ENCODE results near the gene ALDH1A1.

ALDH1A1 gene

DNA sequence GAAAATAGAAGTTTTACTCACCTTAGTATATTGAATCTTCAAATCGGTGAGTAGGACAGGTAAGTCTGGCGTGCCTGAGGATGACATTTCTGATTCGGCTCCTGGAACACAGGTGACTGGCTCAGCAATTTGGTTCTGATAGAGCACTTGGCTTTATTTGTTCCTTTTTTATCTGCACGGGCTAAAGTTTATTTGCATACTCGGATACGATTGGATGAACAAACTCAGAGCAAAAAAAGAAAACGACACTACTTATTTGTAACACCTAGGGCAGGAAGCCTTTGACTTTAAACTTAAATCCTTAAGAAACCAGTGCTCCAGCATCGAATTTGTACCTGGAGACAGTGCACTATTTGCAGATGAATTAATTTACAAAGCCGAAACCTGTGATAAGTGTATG lies at the start of gene ALDH1A1:
TSS of gene ALDH1A1 (minus strand) at position 140 of the 400 bp plus-strand sequence. CDS start at position 87, 53 bp downstream.
- in situ Hi-C loops (cut with HindIII; ENCODE audit: low sequenced_read_pairs): no loop called here

DNA sequence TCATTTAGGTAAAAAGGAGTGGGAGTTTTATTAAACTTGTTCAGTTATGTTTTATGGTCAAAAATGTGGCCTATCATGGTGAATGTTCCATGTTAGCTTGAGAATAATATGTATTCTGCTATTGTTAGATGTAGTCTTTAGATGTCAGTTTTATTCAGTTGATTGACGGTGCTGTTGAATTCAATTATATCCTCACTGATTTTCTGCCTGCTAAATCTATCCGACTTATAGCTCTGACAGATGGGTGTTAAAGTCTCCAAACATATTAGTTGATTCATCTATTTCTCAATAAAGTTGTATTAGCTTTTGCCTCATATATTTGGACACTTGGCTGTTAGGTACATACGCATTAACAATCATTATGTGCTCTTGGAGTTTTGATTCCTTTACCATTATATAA lies 49.0 kb upstream of the ALDH1A1 start:
- in situ Hi-C loops (cut with HindIII; ENCODE audit: low sequenced_read_pairs): no loop called here

DNA sequence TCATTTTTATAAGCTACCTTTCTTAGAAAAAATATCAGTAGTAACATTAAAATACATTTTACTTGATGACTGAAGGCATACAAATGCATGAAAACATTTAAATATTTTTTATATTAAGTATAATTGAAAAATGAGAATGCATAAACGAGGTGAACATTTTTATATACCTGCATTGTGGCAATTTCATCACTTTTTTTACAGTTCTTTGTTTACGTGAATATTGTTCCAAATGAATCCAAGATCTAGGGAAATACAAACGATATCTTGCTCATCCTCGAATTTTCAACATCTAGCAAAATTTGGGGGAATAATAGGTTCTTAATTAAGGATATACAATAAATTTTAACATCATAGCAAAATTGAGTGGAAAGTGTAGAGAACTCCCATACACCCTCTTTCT lies 45.5 kb upstream of the ALDH1A1 start:
- in situ Hi-C loops (cut with HindIII; ENCODE audit: low sequenced_read_pairs): loop anchor here (25.0 kb wide), 1 partner anchor 89 kb away; no protein-coding TSS in a partner anchor

DNA sequence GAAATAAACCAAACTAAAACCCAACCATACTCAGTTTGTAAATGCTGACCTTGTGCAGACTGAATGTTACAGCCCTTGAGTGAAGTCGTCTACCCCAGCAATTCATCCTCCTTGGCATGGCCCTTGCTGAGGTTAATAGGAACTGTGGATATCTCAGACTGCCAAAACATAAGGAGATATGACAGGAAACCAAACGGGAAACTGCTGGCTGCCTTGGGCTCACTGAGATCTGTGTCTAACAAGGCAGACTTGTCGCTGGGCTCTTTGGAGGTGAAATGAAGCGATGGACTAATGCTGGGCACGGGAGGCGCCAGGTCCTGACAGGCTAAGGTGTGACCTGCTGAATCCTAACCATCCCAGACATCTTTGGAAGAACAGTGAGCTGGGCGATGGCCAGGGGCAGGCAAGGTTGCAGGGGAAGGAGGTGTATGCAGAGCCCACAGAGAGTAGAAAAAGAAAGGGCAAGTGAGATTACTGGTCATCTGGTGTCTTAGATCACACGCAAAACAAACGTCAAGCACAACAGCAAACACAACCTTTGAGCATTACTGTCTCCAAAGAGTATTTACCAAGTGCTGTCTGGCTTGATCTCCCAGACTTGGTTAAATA lies 44.6 kb upstream of the ALDH1A1 start:
- in situ Hi-C loops (cut with HindIII; ENCODE audit: low sequenced_read_pairs): loop anchor here (25.0 kb wide), 1 partner anchor 90 kb away; no protein-coding TSS in a partner anchor

DNA sequence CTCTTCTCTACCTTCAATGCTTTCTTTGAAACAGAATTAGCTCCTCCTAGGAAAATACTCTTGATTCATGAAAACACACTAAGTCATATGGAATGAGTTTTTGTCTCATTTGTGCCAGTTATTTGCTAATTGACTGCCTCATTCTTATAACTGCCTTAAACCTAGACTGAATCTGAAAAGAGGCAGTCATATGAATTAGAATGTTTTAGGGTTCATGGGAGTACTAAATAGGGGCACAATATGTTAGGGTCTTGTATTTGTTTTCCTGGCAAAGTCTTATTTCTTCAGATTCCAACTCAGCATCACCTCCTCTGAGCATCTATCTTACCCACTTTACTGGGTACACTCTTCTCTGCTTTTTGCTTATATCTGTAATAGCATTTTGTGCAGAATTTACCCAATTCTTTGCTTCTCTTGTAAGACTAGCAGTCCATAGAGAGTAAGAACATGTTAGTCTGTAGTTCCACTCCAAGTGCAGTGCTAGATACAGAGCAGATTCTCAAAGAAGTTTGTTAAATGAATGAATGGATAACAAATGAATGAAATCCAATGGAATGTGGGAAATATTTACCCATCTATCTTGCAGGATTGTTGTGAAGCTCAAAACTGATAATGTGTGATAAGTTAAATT lies 43.9 kb upstream of the ALDH1A1 start:
- in situ Hi-C loops (cut with HindIII; ENCODE audit: low sequenced_read_pairs): loop anchor here (25.0 kb wide), 1 partner anchor 91 kb away; no protein-coding TSS in a partner anchor

DNA sequence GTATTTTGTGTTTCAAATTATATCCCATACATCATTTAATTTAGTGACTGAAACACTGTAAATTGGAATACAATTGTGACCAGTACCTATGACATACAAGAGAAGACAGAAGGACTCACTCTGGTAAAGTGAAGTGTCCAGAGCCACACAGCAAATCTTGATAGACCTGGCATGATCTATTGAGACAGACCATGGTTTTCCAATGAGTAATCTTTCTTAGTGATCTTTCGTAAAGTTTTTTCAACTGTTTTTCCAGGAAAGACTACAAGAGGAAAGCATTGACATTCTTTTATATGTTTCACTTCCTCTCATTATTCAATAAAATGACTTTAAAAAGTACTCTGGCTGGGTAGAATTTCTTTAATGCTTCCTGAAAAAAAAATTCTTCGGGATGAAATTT lies 43.3 kb upstream of the ALDH1A1 start:
- in situ Hi-C loops (cut with HindIII; ENCODE audit: low sequenced_read_pairs): loop anchor here (25.0 kb wide), 1 partner anchor 91 kb away; no protein-coding TSS in a partner anchor

DNA sequence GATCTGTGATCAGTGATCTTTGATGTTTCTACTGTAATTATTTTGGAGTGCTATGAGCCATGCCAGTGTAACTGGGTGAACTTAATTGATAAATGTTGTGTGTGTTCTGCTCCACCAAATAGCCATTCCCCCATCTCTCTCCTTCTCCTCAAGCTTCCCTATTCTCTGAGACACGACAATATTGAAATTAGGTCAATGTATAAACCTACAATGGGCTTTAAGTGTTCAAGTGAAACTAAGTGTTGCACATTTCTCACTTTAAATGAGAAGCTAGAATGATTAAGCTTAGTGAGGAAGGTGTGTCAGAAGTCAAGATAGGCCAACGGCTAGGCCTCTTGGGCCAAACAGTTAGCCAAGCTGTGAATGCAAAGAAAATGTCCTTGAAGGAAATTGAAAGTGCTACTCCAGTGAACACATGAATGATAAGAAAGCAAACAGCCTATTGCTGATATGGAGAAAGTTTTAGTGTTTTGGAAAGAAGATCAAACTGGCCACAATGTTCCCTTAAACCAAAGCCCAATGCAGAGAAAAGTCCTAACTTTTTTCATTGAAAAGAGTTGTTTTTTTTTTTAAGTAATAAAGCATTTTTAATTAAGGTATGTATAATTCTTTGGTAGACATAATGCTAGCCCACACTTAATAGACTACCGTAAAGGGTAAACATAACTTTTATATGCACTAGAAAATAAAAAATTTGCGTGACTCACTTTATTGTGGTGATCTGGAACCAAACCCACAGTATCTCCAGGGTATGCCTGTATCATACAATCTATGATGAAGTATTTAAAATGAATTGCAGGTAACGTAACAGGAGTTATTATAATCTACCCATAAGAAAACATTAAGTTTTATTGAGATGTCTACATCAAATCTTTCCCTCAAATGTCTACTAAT lies 42.5 kb upstream of the ALDH1A1 start:
- in situ Hi-C loops (cut with HindIII; ENCODE audit: low sequenced_read_pairs): loop anchor here (25.0 kb wide), 1 partner anchor 92 kb away; no protein-coding TSS in a partner anchor

DNA sequence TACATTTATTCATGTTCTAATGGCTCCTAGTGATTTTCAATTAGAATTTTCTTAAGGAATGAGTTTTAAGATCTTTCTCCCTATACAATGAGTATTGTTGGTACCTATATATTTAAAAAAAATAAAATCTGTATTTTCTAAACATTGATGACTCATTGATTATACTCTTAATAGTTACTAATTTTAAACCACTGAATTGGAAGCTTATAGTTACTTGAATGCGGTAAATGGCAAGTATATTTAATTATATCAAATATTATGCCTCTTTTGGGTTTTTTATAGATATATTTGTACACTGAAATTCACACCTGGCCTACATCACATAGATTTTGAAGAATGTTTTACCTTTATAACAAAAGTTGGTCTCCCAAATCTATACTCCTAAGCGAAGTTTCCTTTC lies 38.9 kb upstream of the ALDH1A1 start:
- in situ Hi-C loops (cut with HindIII; ENCODE audit: low sequenced_read_pairs): loop anchor here (25.0 kb wide), 1 partner anchor 96 kb away; no protein-coding TSS in a partner anchor

DNA sequence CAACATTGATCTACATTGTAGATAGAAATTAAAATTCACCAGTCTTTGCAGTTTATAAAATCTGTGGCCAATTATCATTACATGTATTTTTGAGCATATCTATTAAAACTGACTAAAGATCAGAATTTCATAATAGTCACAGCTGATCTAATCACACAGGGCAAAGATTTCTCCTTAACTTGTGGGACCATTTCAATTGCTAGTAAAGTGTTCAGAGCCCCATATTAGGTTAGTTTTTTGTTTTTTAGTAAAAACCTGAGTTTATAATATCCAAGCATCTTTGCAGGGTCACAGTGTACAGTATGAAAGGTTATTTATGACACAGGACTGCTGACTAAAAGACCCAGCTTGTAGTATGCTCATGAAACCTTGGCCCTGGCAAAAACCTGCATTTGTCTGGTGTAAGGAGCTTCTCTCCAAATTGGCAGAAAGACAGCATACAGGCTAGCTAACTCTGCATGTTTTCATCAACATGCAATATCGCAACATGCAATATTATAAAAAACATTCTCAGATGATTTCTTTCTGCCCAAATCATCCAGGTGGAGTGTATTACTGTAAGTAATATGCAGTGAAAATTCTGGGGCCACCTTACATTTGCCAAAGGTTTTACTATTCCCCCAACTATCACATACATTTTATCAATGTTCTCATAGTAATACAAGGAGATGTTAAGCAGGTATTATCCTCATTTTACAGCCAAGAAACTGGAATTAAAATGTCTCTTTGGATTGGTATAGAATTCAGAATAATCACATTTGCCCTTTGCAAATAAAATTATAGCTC lies 37.7 kb upstream of the ALDH1A1 start:
- in situ Hi-C loops (cut with HindIII; ENCODE audit: low sequenced_read_pairs): loop anchor here (25.0 kb wide), 1 partner anchor 97 kb away; no protein-coding TSS in a partner anchor

DNA sequence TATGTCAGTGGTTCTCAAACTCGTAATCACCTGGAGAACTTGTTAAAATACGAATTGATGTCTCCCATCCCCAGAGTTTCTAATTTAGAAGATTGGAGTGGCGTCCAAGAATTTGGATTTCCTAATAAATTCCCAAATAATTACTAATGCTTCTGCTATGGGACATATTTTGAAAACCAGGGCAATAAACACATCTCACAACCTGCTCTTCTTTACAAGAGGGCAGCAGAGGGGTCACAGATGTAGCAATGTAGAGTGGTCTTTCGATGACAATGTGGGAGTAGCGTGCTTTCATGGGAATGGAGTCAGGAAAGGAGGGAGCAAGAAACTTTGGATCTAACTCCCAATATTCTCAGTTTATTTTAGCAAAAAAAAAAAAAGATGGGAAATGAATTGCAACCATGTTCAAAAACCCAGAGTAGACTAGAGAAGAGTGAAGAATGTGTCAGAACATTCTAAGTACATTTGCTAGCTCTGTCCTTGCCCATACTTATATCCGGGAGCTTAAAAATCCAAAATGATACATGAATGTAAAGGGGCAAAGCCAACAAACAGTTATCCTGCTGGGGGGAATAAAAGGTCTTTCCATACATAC lies 33.8 kb upstream of the ALDH1A1 start:
- in situ Hi-C loops (cut with HindIII; ENCODE audit: low sequenced_read_pairs): loop anchor here (25.0 kb wide), 1 partner anchor 101 kb away; no protein-coding TSS in a partner anchor

DNA sequence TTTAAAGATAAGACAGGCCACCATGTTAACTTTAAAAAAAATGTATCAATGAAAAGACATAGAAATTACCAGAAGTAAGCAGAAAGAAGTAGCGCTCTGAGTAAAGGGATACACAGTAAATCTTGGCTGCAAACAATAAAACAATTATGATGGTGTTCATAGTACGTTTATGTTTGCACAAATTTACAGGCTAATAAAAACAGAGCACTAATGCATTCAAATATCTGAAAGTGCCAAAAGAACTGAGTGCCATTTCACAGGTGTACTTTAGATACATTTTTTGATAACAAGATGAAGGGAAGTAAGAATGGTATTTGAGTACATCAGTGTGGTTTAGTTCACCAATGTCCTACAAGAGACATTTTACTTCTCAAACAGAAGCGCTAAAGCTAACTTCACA lies 32.9 kb upstream of the ALDH1A1 start:
- in situ Hi-C loops (cut with HindIII; ENCODE audit: low sequenced_read_pairs): loop anchor here (25.0 kb wide), 1 partner anchor 102 kb away; no protein-coding TSS in a partner anchor

DNA sequence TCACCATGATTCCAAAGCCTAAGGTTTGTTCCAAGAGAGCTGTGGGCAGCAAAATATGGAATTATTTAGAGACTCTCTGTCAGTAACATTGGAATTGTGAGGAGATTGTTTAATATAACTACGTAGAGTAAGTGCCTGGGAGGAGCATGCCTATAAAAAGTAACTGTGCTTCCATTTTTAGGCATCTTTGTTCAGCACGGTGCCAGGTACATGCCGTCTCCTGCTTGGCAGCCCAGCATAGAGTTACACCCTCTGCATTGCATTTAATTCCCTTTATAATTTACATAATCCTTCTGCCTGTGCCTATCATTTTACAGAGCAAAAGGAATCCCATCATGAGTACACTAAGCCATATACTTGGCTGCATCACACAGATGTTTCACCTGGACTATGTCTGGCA lies 32.1 kb upstream of the ALDH1A1 start:
- in situ Hi-C loops (cut with HindIII; ENCODE audit: low sequenced_read_pairs): loop anchor here (25.0 kb wide), 1 partner anchor 102 kb away; no protein-coding TSS in a partner anchor

DNA sequence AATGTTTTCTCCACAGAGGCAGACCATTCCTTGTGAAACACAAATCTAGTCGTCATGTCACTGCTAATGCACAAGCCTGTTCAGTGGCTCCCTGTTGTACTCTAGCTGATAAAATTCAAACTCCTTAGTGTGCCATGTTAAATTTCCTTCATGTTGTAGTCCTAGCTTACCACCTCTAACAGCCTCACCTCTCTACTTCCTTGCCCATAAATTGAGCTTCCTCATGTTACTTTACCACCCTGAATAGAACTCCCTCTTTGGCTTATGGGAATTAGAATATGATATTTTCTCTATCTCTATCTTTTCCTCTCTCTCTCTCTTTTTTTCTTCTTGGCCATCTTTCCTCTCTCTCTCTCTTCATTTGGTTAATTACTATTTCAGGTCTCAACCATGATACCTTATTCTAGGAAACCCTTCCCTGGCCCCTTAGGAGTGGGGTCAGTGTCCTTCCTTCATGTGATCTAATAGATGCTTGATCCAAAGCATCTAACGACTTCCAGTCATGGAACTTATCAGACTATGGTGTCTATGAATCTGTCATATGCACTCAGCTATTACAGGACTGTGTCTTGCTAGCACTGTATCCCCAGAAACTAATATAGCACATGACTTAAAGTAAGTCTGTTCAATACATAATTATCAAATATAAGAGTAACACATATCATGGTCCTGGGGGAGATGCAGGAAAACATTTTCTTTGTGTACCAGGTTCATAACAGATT lies 31.5 kb upstream of the ALDH1A1 start:
- in situ Hi-C loops (cut with HindIII; ENCODE audit: low sequenced_read_pairs): loop anchor here (25.0 kb wide), 1 partner anchor 103 kb away; no protein-coding TSS in a partner anchor

DNA sequence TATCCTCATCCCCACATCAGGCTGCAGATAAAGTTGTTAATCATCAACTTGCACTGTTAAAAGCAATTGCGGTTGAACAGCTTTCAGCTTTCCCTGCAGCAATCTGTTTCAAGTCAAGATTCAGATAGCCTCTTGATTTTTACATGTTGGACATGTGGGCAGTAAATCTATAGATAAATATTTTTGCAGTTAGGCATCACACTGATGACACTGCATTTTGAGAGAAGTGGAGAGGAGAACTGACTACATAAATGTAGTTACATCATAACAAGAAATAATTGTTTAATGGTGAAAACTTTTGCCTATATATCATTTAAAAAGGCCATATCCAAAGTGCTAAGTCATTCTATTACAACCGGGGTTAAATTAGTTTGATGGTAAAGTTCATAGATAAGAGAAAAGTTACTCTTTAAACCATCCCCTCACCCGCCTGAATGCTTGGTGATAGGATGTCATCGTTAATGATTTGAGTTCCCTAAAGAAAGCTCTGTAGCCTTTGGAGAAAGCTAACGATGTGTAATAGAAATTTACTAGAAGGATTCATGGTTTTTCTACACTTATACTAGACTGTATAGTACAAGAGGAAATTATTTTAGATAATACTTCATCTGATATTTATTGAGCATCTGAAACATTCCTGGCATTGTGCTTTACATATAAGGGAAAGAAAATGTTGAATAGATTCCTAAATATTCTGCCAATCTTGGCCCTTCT lies 30.8 kb upstream of the ALDH1A1 start:
- in situ Hi-C loops (cut with HindIII; ENCODE audit: low sequenced_read_pairs): loop anchor here (25.0 kb wide), 1 partner anchor 104 kb away; no protein-coding TSS in a partner anchor

DNA sequence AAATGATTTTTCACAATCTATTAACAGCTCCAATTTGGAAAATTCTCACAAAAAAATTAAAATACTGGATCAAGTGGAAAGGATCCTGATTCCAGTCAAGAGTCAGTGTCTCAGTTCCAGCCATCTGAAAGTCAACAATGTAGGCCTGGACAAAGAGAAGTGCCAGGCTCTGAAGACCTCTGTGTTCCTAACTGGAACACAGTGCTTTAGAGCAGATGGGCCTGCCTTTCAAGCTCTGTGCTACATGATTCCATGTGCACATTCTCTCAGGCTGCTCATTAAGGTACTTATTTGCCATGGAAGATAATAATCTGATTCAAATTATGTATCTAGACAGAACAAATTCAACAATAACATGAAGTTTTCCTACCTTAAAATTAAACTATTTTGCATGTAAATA lies 30.2 kb upstream of the ALDH1A1 start:
- in situ Hi-C loops (cut with HindIII; ENCODE audit: low sequenced_read_pairs): loop anchor here (25.0 kb wide), 1 partner anchor 104 kb away; no protein-coding TSS in a partner anchor

DNA sequence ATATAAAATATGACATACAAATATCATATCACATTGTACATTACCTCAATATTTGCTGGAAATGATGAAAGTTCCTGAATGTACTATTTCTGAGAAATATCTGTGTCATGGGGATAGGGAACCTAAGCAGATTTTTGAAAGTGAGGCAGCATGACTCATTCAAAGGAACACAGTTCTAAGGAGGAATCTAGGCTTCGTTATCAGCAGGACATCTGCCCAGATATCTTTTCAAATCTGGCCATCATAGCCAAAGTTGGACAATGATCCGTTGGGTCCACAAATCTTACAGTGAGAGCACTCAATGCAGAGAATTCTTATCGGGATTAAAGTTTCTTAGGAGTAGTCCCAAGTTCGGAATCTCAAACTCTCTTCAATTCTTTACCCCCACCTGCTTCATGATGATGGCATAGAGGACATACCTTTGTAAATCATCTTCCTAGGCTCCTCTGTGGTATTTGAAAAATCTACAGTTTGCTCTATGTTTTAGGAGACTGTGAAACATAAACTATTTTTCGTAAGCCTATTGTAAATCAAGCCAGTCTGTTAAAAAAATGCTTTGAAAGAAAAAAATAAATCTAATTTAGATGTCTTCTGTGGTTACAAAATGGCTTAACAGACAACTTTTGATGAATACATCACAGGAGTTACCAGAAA lies 29.4 kb upstream of the ALDH1A1 start:
- in situ Hi-C loops (cut with HindIII; ENCODE audit: low sequenced_read_pairs): loop anchor here (25.0 kb wide), 1 partner anchor 105 kb away; no protein-coding TSS in a partner anchor

DNA sequence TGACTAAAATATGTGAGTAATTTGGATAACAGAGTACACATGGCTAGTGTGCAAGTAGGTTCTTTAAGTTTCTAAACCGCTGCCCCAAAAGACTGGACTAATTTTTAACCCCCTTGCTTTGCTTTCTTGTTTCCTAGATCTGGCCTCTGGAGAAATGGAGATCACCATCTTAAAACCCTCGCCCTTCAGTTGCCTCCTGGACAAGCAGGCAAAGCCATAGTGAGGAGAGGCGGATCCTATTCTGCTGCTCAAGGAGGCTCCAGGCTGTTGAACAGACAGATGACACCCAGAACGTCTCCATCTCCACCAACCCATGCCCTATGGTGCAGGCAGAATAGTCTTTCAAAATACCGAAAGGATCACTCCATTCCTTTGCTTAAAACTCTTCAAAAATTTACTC lies 28.6 kb upstream of the ALDH1A1 start:
- in situ Hi-C loops (cut with HindIII; ENCODE audit: low sequenced_read_pairs): loop anchor here (25.0 kb wide), 1 partner anchor 106 kb away; no protein-coding TSS in a partner anchor

Measured in DLD1 (cell line).